A673 (cell line): ENCODE measurements around the gene SYK. TPM values are rescaled to one million over a fixed set of nuclear protein-coding genes. Genes with fewer than 3 reads are reported as not detected.

ENCODE experiments used
- BruUV-seq: library from RNA; stranded (reverse); fragments of 400-500 nt; replicated peaks from 2 replicates; lab custom pipeline; 2021; lab: Mats Ljungman, UMichigan
- CTCF ChIA-PET: fragments of 300-600 bp; sonication (Branson Sonifier 250); formaldehyde crosslinking; loops from one replicate; lab custom pipeline; 2022; ENCODE audit warnings: antibody characterized with exemption; lab: Charles Lee
- POLR2A ChIA-PET: fragments of 300-600 bp; sonication (Branson Sonifier 250); formaldehyde crosslinking; loops from one replicate; lab custom pipeline; 2022; ENCODE audit warnings: antibody characterized with exemption; ENCODE audit not compliant: low non-redundant PET; lab: Charles Lee
- DNase-seq: peaks from one replicate; pipeline ENCODE4 v3.0.0-alpha.2; 2015; ENCODE audit warnings: low spot score
- H3K27ac ChIP-seq: fragments of 200-600 bp; sonication (generic); 2 replicates; pipeline ENCODE4 v1.5.1; 2016; ENCODE audit warnings: mixed run types, low read depth, mild to moderate bottlenecking, mixed read lengths, antibody characterized with exemption, low read length; ENCODE audit not compliant: poor library complexity, severe bottlenecking
- H3K27me3 ChIP-seq: fragments of 200-600 bp; sonication (generic); replicated peaks from 2 replicates; pipeline ENCODE4 v1.6.1; 2017; ENCODE audit warnings: mixed run types, low read depth, mild to moderate bottlenecking, mixed read lengths, antibody characterized with exemption, low read length; ENCODE audit not compliant: insufficient read depth, poor library complexity
- H3K36me3 ChIP-seq: fragments of 200-600 bp; sonication (generic); 2 replicates; pipeline ENCODE4 v1.6.1; 2016; ENCODE audit warnings: mixed run types, mild to moderate bottlenecking, mixed read lengths, antibody characterized with exemption, low read length; ENCODE audit not compliant: insufficient read depth, poor library complexity, severe bottlenecking
- H3K4me1 ChIP-seq: fragments of 200-600 bp; sonication (generic); 2 replicates; pipeline ENCODE4 v1.6.1; 2017; ENCODE audit warnings: mixed run types, mild to moderate bottlenecking, mixed read lengths, antibody characterized with exemption, low read length; ENCODE audit not compliant: insufficient read depth, poor library complexity, severe bottlenecking
- H3K4me3 ChIP-seq: fragments of 200-600 bp; sonication (generic); 2 replicates; pipeline ENCODE4 v1.5.1; 2016; ENCODE audit warnings: low read depth, mixed run types, mild to moderate bottlenecking, mixed read lengths, low read length; ENCODE audit not compliant: poor library complexity, severe bottlenecking
- H3K9me3 ChIP-seq: fragments of 200-600 bp; sonication (generic); 2 replicates; pipeline ENCODE4 v1.6.1; 2016; ENCODE audit warnings: mixed run types, low read depth, mild to moderate bottlenecking, mixed read lengths, antibody characterized with exemption, low read length; ENCODE audit not compliant: poor library complexity, severe bottlenecking
- CTCF ChIP-seq: fragments of 300-800, 200-600 bp; sonication (generic); conservative IDR thresholded peaks from 2 replicates; pipeline ENCODE4 v1.5.1; 2017; ENCODE audit warnings: low read depth, mild to moderate bottlenecking, antibody characterized with exemption, low read length, moderate library complexity, mixed read lengths
- EZH2 ChIP-seq: fragments of 200-600 bp; sonication (generic); IDR thresholded peaks from 2 replicates; pipeline ENCODE4 v1.6.1; 2017; ENCODE audit warnings: borderline replicate concordance, low read depth, mild to moderate bottlenecking, mixed read lengths, antibody characterized with exemption, low read length; ENCODE audit not compliant: poor library complexity, severe bottlenecking
- intact Hi-C: fragments of 100-400 bp; cut with micrococcal nuclease; formaldehyde crosslinking; loops from one replicate; pipeline ENCODE4 v1.10.0; 2022; ENCODE audit not compliant: unreplicated experiment
- total RNA-seq: library from RNA; stranded (reverse); gene quantifications from 2 replicates; pipeline ENCODE4 v1.2.3, GENCODE V29; 2021

SYK gene
- total RNA-seq, 1 experiment from 2014 or later = 14.9 TPM

GRCh38 chr9:90854637-90855175, 53.1 kb downstream of the SYK start:
- ChIA-PET CTCF (no interaction called here), POLR2A (no interaction called here)
- no peak overlapping the region for H3K27ac ChIP-seq
- no TSS peak for BruUV-seq
- no peaks in the 10 kb centered on the region for H3K27me3 ChIP-seq
- no peak for DNase-seq
- H3K36me3 ChIP-seq = no peaks in the 10 kb centered on the region
- intact Hi-C loops = no loop called here
- TF ChIP-seq EZH2 (no peak), CTCF (no peak)
- no peaks in the 10 kb centered on the region for H3K9me3 ChIP-seq
- H3K4me1 ChIP-seq = no peaks in the 10 kb centered on the region
- no peak overlapping the region for H3K4me3 ChIP-seq

- no peaks in the 10 kb centered on the region for H3K27me3 ChIP-seq
- H3K9me3 ChIP-seq = no peaks in the 10 kb centered on the region
- BruUV-seq = no TSS peak
- intact Hi-C loops = no loop called here
- TF ChIP-seq EZH2 = no peak
- no peak for TF ChIP-seq CTCF
- no peak for DNase-seq
- H3K4me3 ChIP-seq = no peak overlapping the region
- no peaks in the 10 kb centered on the region for H3K36me3 ChIP-seq
- CTCF ChIA-PET = no interaction called here
- no peaks in the 10 kb centered on the region for H3K4me1 ChIP-seq
- H3K27ac ChIP-seq = no peak overlapping the region
- POLR2A ChIA-PET = no interaction called here
Measured at GRCh38 chr9:90855208-90855902, 53.7 kb downstream of the SYK start.

GRCh38 chr9:90857091-90857490, 55.5 kb downstream of the SYK start:
- no TSS peak for BruUV-seq
- TF ChIP-seq EZH2 = no peak
- no peak for TF ChIP-seq CTCF
- Histone ChIP-seq H3K9me3 (no peaks in the 10 kb centered on the region), H3K4me3 (no peak overlapping the region), H3K27me3 (no peaks in the 10 kb centered on the region), H3K27ac (no peak overlapping the region), H3K4me1 (no peaks in the 10 kb centered on the region), H3K36me3 (no peaks in the 10 kb centered on the region)
- DNase-seq = no peak
- intact Hi-C loops = no loop called here
- ChIA-PET POLR2A (no interaction called here), CTCF (no interaction called here)
